ENCODE data around the gene STK38.
"Not testable (repeated sequence)": the region's sequence is repeated elsewhere in the genome, so short reads cannot be mapped to it uniquely, and the experiment has no call there.

STK38 gene

GRCh38 chr6:36491378-36491965 is 55.8 kb downstream of the STK38 start:
- H3K27ac ChIP-seq: no peak overlapping the region
- no peaks in the 10 kb centered on the region for H3K9me3 ChIP-seq (ENCODE audit: severe bottlenecking)
- no peak for DNase-seq
- H3K4me3 ChIP-seq (ENCODE audit: low read depth, low read length): no peak overlapping the region
- H3K36me3 ChIP-seq: peaks cover 72% of the 10 kb centered on the region
- H3K27me3 ChIP-seq (ENCODE audit: insufficient read depth, low read depth, severe bottlenecking): no peaks in the 10 kb centered on the region
- no peak for TF ChIP-seq CTCF (IDR thresholded peaks at IDR 0.05; ENCODE audit: low read depth, low read length)

GRCh38 chr6:36489426-36489825 is 57.9 kb downstream of the STK38 start:
- no peak for DNase-seq
- no peak overlapping the region for H3K27ac ChIP-seq
- H3K27me3 ChIP-seq (ENCODE audit: insufficient read depth, low read depth, severe bottlenecking): no peaks in the 10 kb centered on the region
- H3K36me3 ChIP-seq: peaks cover 75% of the 10 kb centered on the region
- H3K4me3 ChIP-seq (ENCODE audit: low read depth, low read length): no peak overlapping the region
- H3K9me3 ChIP-seq (ENCODE audit: severe bottlenecking): no peaks in the 10 kb centered on the region
- TF ChIP-seq CTCF (IDR thresholded peaks at IDR 0.05; ENCODE audit: low read depth, low read length): no peak

- Histone ChIP-seq H3K27ac (no peak overlapping the region), H3K27me3 (ENCODE audit: insufficient read depth, low read depth, severe bottlenecking) (no peaks in the 10 kb centered on the region), H3K9me3 (ENCODE audit: severe bottlenecking) (no peaks in the 10 kb centered on the region), H3K4me3 (ENCODE audit: low read depth, low read length) (no peak overlapping the region), H3K36me3 (peaks cover 70% of the 10 kb centered on the region)
- no peak for TF ChIP-seq CTCF (IDR thresholded peaks at IDR 0.05; ENCODE audit: low read depth, low read length)
- no peak for DNase-seq
These were observed 59.1 kb downstream of the STK38 start for GRCh38 chr6:36488221-36488620.

- DNase-seq: no peak
These were observed 59.6 kb downstream of the STK38 start for GRCh38 chr6:36487698-36488097.

GRCh38 chr6:36484736-36485135 is 62.5 kb downstream of the STK38 start:
- Histone ChIP-seq H3K36me3 (peaks cover 83% of the 10 kb centered on the region), H3K4me3 (ENCODE audit: low read depth, low read length) (no peak overlapping the region)
- DNase-seq: no peak

More at GRCh38 chr6:36487698-36488097, 59.6 kb downstream of the STK38 start:
- H3K4me3 ChIP-seq (ENCODE audit: low read depth, low read length): no peak overlapping the region
- H3K9me3 ChIP-seq (ENCODE audit: severe bottlenecking): no peaks in the 10 kb centered on the region
- no peak overlapping the region for H3K27ac ChIP-seq
- H3K36me3 ChIP-seq: peaks cover 69% of the 10 kb centered on the region
- H3K27me3 ChIP-seq (ENCODE audit: insufficient read depth, low read depth, severe bottlenecking): no peaks in the 10 kb centered on the region
- TF ChIP-seq CTCF (IDR thresholded peaks at IDR 0.05; ENCODE audit: low read depth, low read length): no peak

GRCh38 chr6:36483326-36483725 is 64.0 kb downstream of the STK38 start:
- not testable (repeated sequence) for H3K9me3 ChIP-seq (ENCODE audit: severe bottlenecking); DNase-seq; H3K27me3 ChIP-seq (ENCODE audit: insufficient read depth, low read depth, severe bottlenecking); H3K27ac ChIP-seq; H3K4me3 ChIP-seq (ENCODE audit: low read depth, low read length)
- peaks cover 76% of the 10 kb centered on the region for H3K36me3 ChIP-seq

More at GRCh38 chr6:36484736-36485135, 62.5 kb downstream of the STK38 start:
- H3K9me3 ChIP-seq (ENCODE audit: severe bottlenecking): no peaks in the 10 kb centered on the region
- H3K27me3 ChIP-seq (ENCODE audit: insufficient read depth, low read depth, severe bottlenecking): no peaks in the 10 kb centered on the region
- no peak overlapping the region for H3K27ac ChIP-seq
- no peak for TF ChIP-seq CTCF (IDR thresholded peaks at IDR 0.05; ENCODE audit: low read depth, low read length)

Data from WERI-Rb-1 (cell line).